Kidney epithelial cell (primary cell): ENCODE results near the gene ZBTB43. TPM values are rescaled to one million over a fixed set of nuclear protein-coding genes. Genes with fewer than 3 reads are reported as not detected.

ENCODE experiments used
- DNase-seq: peaks from one replicate; pipeline ENCODE4 v3.0.0-alpha.2; 2010; ENCODE audit warnings: low read depth
- H3K27me3 ChIP-seq: 2 replicates; pipeline ENCODE4 v1.6.0; 2011; ENCODE audit warnings: low read length; ENCODE audit not compliant: control insufficient read depth, insufficient read depth
- H3K36me3 ChIP-seq: 2 replicates; pipeline ENCODE4 v1.5.1; 2011; ENCODE audit warnings: low read length; ENCODE audit not compliant: control insufficient read depth, insufficient read depth
- H3K4me3 ChIP-seq: 2 replicates; pipeline ENCODE4 v1.5.1; 2011; ENCODE audit warnings: low read depth, mild to moderate bottlenecking, control low read depth, low read length
- total RNA-seq: library from RNA; depleted of rRNA; stranded (reverse); fragments of >200 nt; gene quantifications from 2 replicates; pipeline ENCODE4 v1.2.3, GENCODE V29; 2015
- TF ChIP-seq, protein P1 (sequence below): IDR thresholded peaks from 2 replicates; pipeline ENCODE4 v1.5.1; 2011; ENCODE audit warnings: mild to moderate bottlenecking, moderate library complexity, low read length, control low read depth, inconsistent platforms; ENCODE audit not compliant: insufficient read depth, poor library complexity, severe bottlenecking

Gene ZBTB43
- total RNA-seq, 1 donor from 2014 or later = 11.8 TPM

DNA sequence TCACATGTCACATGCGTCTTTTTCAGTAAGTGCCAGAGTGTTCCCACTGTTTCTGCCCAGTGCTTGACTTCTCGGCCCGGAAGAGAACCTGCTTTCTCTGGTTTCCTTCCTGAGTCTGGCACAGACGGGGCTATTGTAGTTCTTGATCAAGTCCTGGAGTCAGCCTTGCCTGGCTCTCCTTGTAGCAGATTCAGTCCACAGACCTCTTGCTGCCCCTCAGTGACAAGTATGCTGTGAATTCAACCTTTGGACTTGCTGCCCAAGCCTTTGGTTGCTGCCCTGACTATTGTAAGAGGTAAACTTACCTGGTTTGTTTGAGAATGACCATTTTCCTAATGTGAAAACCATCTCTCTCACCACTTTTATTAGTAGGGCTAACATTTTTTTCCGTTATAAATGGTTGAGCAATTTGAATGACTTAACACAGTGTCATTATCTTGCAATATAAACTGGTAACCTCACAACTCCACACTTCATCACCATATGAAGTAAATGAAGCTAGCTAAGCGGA lies 80.3 kb downstream of the ZBTB43 start:
- Histone ChIP-seq H3K36me3 (peaks cover under 1% of the 10 kb centered on the region), H3K27me3 (no peaks in the 10 kb centered on the region), H3K4me3 (no peak overlapping the region)
- DNase-seq = no peak
- TF ChIP-seq, protein P1, sequence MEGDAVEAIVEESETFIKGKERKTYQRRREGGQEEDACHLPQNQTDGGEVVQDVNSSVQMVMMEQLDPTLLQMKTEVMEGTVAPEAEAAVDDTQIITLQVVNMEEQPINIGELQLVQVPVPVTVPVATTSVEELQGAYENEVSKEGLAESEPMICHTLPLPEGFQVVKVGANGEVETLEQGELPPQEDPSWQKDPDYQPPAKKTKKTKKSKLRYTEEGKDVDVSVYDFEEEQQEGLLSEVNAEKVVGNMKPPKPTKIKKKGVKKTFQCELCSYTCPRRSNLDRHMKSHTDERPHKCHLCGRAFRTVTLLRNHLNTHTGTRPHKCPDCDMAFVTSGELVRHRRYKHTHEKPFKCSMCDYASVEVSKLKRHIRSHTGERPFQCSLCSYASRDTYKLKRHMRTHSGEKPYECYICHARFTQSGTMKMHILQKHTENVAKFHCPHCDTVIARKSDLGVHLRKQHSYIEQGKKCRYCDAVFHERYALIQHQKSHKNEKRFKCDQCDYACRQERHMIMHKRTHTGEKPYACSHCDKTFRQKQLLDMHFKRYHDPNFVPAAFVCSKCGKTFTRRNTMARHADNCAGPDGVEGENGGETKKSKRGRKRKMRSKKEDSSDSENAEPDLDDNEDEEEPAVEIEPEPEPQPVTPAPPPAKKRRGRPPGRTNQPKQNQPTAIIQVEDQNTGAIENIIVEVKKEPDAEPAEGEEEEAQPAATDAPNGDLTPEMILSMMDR = no peak

GRCh38 chr9:126886034-126886822 lies 81.4 kb downstream of the ZBTB43 start:
- DNase-seq = no peak
- Histone ChIP-seq H3K4me3 (no peak overlapping the region), H3K27me3 (no peaks in the 10 kb centered on the region), H3K36me3 (no peaks in the 10 kb centered on the region)
- TF ChIP-seq, protein P1 = no peak

DNA sequence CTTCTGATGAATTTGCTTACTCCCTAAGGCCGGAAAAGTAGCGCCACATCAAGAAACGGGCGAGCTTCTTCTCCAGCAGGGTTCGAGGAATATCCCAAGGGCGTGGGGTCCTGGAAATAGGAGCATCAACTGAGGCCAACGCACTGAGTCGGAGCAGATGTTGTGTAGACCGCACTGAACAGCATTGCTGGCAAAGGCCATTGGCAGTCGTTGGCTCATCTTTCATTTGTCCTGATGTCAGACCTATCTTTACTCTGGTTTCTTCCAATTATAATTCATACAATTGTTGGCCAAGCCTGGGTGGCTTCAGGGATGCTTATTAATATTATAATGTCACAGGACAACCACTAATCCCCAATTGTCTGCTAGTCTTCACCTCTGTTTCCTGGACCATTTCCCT lies 82.1 kb downstream of the ZBTB43 start:
- TF ChIP-seq, protein P1 = no peak
- no peak overlapping the region for H3K4me3 ChIP-seq
- no peak for DNase-seq

More for the DNA sequence above, 82.1 kb downstream of the ZBTB43 start:
- no peaks in the 10 kb centered on the region for H3K36me3 ChIP-seq
- no peaks in the 10 kb centered on the region for H3K27me3 ChIP-seq

Other genes with a start within 250 kb of the ZBTB43 start
- 1.7 and 2.6 TPM in 2 replicates for gene LMX1B, start 191.1 kb upstream of the ZBTB43 start, total RNA-seq
- 10.4 and 11.2 TPM in 2 replicates for gene ZBTB34, start 55.6 kb downstream of the ZBTB43 start, total RNA-seq
- gene RALGPS1, start 109.7 kb downstream of the ZBTB43 start, total RNA-seq = 5.6 and 8.8 TPM in 2 replicates